HT-29 (cell line): ENCODE data around the gene DZANK1. TPM values are rescaled to one million over a fixed set of nuclear protein-coding genes. Genes with fewer than 3 reads are reported as not detected.
"Not testable (repeated sequence)": the region's sequence is repeated elsewhere in the genome, so short reads cannot be mapped to it uniquely, and the experiment has no call there.

Source experiments
- DNase-seq: peaks from one replicate; pipeline ENCODE4 v3.0.0-alpha.2; 2015; ENCODE audit warnings: low spot score
- total RNA-seq: library from RNA; depleted of rRNA; stranded (reverse); fragments of >200 nt; shearing (Covaris generic); gene quantifications from 2 replicates; pipeline ENCODE4 v1.2.3, GENCODE V29; 2014

The DZANK1 gene
- total RNA-seq, 1 experiment from 2014 or later: 1.5 TPM

GRCh38 chr20:18440403-18440802 lies 26.4 kb downstream of the DZANK1 start:
- no peak for DNase-seq

- no peak for DNase-seq
Observed at GRCh38 chr20:18436847-18437246, 30.0 kb downstream of the DZANK1 start.

GRCh38 chr20:18431206-18431605 lies 35.6 kb downstream of the DZANK1 start:
- DNase-seq: no peak

DNA sequence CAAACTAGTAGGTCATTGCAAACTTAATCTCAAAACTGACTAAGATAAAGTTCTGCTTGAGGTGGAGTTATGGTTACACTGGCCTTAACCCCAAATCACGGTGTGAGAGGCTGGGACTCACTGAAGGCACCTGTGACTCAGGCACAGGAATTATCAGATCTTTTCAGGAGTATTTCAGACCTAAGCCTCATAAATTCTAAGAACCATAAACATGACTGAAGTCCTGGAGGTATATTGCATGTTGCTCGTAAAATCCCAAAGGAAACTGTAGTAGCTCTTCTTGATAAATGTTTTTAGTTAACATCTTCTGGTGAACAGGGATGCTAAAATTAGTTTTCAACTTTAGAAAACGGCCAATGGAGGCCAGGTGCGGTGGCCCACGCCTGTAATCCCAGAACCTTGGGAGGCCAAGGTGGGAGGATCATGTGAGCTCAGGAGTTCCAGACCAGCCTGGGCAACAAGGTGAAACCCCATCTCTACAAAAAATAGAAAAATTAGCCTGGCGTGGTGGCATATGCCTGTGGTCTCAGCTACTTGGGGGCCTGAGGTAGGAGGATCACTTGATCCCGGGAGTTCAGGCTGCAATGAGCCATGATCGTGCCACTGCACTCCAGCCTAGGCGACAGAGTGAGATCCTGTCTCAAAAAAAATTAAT lies 36.5 kb downstream of the DZANK1 start:
- no peak for DNase-seq

GRCh38 chr20:18428490-18429173 lies 38.2 kb downstream of the DZANK1 start:
- DNase-seq: peak; percentile 41

DNA sequence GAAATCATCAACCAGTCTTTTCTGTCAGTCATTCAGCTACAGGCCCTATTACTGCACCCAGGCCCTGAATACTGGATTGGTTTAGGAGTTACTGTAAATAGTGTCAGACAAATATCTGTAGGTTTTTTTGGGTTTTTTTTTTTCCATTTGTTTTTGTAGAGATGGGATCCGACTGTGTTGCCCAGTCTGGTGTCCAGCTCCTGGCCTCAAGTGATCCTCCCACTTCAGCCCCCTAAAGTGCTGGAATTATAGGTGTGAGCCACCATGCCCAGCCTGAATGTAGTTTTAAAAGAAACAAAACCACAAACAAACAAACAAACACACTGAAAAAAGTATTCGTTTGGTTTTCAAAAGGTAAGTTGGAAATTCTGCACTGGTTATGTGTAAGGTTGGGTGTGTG lies 39.6 kb downstream of the DZANK1 start:
- no peak for DNase-seq

DNA sequence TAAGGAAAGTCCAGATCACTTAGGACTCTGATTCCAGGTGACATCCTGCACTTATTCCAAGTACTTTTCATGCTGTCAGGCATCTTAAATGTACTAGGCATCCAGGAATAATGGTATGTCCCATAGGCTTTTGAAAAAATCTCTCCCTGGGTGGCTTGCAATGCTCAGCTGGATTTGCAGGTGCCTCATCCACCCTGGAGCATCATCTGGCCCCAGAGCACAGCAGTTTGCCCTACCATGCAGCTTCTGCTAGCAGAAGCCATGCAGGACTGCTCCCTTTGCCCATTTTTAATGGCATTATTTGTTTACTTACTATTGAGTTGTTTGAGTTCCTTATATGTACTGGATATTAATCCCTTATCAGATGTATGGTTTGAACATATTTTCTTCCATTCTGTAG lies 45.2 kb downstream of the DZANK1 start:
- DNase-seq: no peak

- DNase-seq: no peak
Observed at GRCh38 chr20:18416486-18416885, 50.3 kb downstream of the DZANK1 start.

DNA sequence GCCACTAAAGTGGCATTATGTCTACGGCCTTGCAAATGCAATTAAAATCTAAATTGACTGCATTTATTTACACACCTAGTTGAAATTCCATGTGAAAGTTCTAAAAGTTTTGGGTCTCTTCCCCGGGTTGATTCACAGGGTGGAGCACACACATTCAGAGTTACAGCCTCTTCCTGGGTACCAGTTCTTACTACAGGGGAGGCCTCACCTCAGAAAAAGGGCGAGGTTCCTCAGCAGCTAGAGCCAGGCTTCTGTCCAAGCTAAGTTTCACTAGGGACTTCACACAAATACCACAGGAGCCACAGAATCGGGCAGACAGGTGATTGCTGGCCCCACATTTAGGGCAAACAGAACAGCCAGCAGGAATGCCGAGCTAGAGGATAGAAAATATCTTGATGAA lies 52.7 kb downstream of the DZANK1 start:
- no peak for DNase-seq

DNA sequence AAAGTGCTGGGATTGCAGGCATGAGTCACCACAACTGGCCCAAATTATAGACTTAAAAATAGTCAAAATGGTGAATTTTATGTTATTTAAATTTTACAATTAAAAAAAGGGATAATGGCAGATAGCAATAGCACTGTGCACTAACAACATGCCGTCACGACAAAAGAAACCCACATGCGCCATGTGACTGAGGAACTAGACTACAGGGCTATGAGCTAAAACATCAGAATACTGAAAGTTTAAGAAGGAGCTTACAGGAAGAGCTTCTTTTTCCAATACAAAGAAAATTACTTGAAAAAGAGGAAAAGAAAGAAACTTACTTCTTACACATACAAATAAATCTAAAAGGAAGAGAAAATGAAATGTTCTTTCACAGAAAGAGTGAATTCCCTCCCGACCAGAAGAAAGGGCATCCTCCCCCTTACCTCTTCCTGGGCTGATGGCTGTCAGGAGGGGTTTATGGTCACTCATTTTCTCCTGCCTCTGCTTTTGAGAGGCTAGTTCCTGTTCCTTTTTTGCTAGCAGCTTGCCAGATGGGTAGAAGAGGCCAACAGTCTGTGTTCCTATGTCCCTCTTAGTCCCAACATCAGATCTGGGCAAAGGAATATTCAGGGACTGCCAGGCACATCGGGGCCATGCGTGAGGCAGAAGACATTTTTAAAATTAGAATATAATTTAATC lies 54.5 kb downstream of the DZANK1 start:
- no peak for DNase-seq

GRCh38 chr20:18405826-18406225 lies 61.0 kb downstream of the DZANK1 start:
- DNase-seq: no peak

- no peak for DNase-seq
Observed at GRCh38 chr20:18404172-18404571, 62.7 kb downstream of the DZANK1 start.

- DNase-seq: no peak
Observed at GRCh38 chr20:18403269-18403668, 63.6 kb downstream of the DZANK1 start.

DNA sequence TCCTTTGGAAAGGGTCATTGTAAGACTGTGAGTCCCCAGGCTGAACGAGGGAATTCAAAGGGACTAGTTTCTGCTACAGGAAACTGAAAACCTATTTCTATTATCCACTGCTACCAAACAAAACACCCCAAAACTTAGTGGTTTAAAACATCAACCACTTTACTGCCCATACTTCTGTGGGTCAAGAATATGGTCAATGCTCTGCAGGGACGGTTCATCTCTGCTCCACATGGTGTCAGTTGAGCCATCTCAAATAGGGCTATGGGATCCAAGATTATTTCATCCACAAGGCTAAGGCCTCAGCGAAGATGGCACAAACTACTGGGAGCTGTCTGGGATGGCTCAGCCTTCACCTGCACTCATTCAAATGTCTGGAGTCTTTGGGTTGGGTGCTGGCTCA lies 65.5 kb downstream of the DZANK1 start:
- no peak for DNase-seq

GRCh38 chr20:18400460-18400859 lies 66.4 kb downstream of the DZANK1 start:
- DNase-seq: no peak

DNA sequence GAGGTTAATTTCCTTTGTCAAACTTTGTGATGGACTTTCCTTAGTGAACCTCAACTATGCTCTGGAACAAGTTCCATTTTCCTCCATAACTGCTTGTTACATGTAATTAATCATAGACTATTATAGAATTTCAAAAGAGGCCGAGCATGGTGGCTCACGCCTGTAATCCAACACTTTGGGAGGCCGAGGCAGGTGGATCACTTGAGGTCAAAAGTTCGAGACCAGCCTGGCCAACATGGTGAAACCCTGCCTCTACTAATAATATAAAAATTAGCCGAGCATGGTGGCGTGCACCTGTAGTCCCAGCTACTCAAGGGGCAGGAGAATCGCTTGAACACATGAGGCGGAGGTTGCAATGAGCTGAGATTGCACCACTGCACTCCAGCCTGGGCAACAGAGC lies 68.1 kb downstream of the DZANK1 start:
- not testable (repeated sequence) for DNase-seq

- DNase-seq: no peak
Observed at GRCh38 chr20:18397030-18397429, 69.8 kb downstream of the DZANK1 start.

DNA sequence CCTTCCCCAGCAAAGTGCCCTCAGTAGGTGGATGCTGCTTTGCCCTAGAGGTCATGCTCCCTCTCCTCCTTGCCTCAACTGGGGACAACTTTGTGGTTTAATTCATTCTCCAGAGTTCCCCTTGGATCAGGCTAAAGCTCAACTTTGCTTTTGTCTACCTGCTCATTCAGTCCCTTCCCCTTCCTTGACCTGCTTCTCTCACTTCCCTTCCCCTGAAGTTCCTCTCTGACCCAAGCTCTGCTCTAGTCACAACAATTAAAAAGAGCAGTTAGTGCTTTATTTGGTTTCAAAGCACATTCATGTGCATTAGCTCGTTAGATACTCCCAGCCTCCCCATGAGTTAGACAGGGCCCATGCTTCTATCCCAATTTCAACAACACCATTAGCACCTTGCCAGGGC lies 71.3 kb downstream of the DZANK1 start:
- no peak for DNase-seq

DNA sequence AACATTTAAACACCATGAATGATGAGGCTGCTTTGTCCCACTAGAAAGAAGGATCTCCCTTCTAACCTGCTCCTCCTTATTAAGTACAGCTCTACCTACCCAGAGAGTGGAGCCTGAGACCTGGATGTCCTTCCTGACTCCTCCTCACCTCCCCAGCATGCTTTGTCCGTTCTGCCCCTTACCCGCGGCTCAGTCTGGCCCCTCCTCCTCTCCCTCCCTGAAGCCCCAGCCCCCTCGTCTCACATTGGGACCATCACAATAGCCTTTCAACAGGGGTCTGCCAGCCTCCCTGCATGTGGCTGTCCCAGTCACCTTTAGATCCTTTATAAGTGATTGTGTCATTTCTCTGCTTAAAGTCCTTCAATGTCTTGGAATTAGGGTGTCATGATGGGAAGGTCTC lies 72.5 kb downstream of the DZANK1 start:
- DNase-seq: no peak

DNA sequence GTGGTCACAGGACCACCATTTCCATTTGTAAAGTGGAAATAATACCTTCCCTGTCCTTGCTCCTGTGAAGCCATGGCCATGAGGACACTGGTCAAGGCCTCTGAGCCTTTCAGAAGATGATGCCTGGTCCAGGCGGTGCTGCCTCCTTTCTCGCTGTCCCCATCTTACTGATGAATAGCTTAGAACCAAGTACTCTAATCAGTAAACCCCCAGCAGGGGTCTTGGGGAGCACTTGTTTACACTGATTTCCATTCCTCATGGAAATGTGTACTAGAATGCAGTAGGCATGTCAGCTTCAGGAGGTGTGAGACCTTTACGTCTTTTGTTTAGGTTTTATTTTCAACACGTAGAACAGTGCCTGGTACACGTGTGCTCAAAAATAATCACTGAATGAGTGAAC lies 75.1 kb downstream of the DZANK1 start:
- DNase-seq: no peak

DNA sequence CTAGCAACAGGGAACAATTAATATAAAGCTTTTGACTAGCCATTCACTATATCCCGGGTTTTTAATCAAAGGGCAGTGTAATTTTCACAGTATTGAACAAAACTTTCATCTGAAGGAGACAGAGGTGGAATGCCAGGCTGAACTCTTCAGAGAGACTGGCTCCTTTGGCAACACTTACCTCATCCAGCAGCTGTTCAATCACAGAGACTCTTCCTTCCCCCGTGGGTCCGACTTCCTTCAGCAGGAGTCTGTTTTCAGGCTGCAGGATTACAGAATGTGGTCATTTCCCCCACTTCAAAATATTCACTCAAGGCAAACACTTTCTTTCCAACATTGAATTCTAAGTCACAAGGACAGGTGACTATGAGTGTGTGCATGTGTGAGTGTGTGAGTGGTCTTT lies 76.6 kb downstream of the DZANK1 start:
- DNase-seq: no peak

- peak; percentile 51 for DNase-seq
Observed at GRCh38 chr20:18388860-18389259, 78.0 kb downstream of the DZANK1 start.
